ENCODE data around the gene MOCS1. TPM values are rescaled to one million over a fixed set of nuclear protein-coding genes. Genes with fewer than 3 reads are reported as not detected.

The MOCS1 gene
- polyA plus RNA-seq, 1 of the 3 experiments (the other 2 are of a cell fraction): 4.2 TPM

DNA sequence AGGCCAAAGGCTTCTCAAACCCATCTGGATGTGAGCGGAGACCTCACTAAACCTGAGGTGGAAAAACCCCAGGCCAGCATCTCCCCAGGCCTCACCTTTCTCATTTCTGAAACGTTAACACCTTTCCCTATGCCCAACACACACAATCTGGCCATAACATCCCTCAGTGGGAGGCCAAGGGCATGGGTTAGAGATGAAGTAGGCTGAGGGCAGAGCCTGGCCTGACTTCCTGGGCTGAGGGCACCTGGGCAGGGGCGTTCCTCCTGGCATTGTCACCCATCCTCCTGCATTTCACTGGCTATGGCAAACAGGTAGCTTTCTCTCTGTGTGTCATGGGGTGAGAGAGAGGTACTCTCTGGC, 8.4 kb downstream of the MOCS1 start:
- POLR2A ChIA-PET: no interaction called here
- WGBS (ENCODE audit: low lambda C conversion rate): 78% methylated on average over 3 of the region's 3 CpGs
- no peak overlapping the region for H3K27ac ChIP-seq (ENCODE audit: low read depth in 2 of 2, low read length in 1 of 2)

DNA sequence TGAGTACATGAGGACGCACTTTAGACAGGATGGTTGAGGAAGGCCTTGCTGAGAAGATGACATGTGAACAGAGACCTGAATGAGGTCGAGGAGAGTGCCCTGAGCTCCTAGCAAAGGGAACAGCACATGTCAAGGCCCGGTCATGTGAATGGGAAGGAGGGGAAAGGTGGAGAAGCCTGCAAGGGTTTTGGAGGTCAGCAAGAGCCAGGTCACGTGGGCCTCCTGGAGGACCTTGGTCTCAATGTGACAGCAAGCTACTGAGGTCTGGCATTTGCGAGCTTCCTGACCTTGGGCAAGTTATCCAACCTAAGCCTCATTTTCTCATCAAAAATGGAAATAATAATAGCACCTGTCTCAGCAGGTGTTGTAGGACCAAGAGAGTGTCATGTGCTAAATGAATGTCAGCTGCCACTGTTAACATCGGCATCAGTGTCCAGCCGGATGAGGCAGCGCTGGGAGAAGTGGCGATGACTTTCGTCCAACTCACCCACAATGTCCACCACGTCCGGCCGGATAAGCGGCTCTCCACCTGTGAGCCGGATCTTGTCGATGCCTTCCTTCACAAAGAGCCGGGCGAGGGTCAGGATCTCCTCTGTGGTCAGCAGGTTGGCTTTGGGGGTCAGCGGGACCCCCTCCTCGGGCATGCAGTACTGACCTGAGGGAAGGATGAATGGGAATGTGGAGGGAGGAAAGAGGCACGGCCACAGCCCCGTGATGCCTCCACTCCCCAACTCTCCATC, 8.9 kb downstream of the MOCS1 start:
- Histone ChIP-seq H3K4me3 (ENCODE audit: low read depth in 2 of 2, low read length in 1 of 2) (no peak overlapping the region), H2AFZ (ENCODE audit: low read depth) (no peak overlapping the region), H3K79me2 (ENCODE audit: insufficient read depth) (no peaks in the 10 kb centered on the region), H3F3A (replicated peaks; ENCODE audit: insufficient read depth) (peaks cover 4% of the 10 kb centered on the region), H3K9ac (no peak overlapping the region), H3K4me1 (ENCODE audit: control insufficient read depth in 1 of 2, insufficient read depth in 2 of 2, low read depth in 1 of 2, low read length in 1 of 2) (peaks cover 0 to 17% of the 10 kb centered on the region in 2 experiments; a peak in 1 of 4 replicates), H4K20me1 (ENCODE audit: insufficient read depth) (no peaks in the 10 kb centered on the region), H3K36me3 (replicated peaks in 1 of 2; ENCODE audit: control insufficient read depth in 1 of 2, insufficient read depth in 2 of 2, low read length in 1 of 2) (no peaks in the 10 kb centered on the region), H3K9me3 (no peaks in the 10 kb centered on the region), H3K27ac (ENCODE audit: low read depth in 2 of 2, low read length in 1 of 2) (no peak overlapping the region), H3K4me2 (no peak overlapping the region), H3K9me2 (no peaks in the 10 kb centered on the region), H3K27me3 (ENCODE audit: insufficient read depth) (no peaks in the 10 kb centered on the region)
- POLR2A ChIA-PET: no interaction called here
- TF ChIP-seq GABPA (IDR thresholded peaks at IDR 0.05; ENCODE audit: low read depth): no peak
- DNase-seq: no peak
- WGBS (ENCODE audit: low lambda C conversion rate): 88% methylated on average over 16 of the region's 22 CpGs
- CTCF ChIA-PET: interaction anchor here (1.2 kb wide), 1 partner anchor 14 kb away, joined by 3 read pairs; no protein-coding TSS in a partner anchor

More for the DNA sequence above, 8.4 kb downstream of the MOCS1 start:
- H3F3A ChIP-seq (replicated peaks; ENCODE audit: insufficient read depth): peaks cover 4% of the 10 kb centered on the region
- no peaks in the 10 kb centered on the region for H3K9me3 ChIP-seq
- H3K36me3 ChIP-seq (replicated peaks in 1 of 2; ENCODE audit: control insufficient read depth in 1 of 2, insufficient read depth in 2 of 2, low read length in 1 of 2): no peaks in the 10 kb centered on the region
- CTCF ChIA-PET: interaction anchor here (1.2 kb wide), 1 partner anchor 15 kb away, joined by 3 read pairs; no protein-coding TSS in a partner anchor
- no peak overlapping the region for H3K4me3 ChIP-seq (ENCODE audit: low read depth in 2 of 2, low read length in 1 of 2)
- H3K4me2 ChIP-seq: no peak overlapping the region
- H3K79me2 ChIP-seq (ENCODE audit: insufficient read depth): no peaks in the 10 kb centered on the region
- no peaks in the 10 kb centered on the region for H3K27me3 ChIP-seq (ENCODE audit: insufficient read depth)
- peaks cover 0 to 17% of the 10 kb centered on the region in 2 experiments; a peak in 1 of 4 replicates for H3K4me1 ChIP-seq (ENCODE audit: control insufficient read depth in 1 of 2, insufficient read depth in 2 of 2, low read depth in 1 of 2, low read length in 1 of 2)
- H3K9me2 ChIP-seq: no peaks in the 10 kb centered on the region
- H4K20me1 ChIP-seq (ENCODE audit: insufficient read depth): no peaks in the 10 kb centered on the region
- TF ChIP-seq GATA2 (CRISPR knock-in tag; IDR thresholded peaks at IDR 0.05) (no peak), SMC3 (IDR thresholded peaks at IDR 0.05; ENCODE audit: low read depth, low read length) (no peak)
- no peak overlapping the region for H2AFZ ChIP-seq (ENCODE audit: low read depth)
- no peak for DNase-seq
- H3K9ac ChIP-seq: no peak overlapping the region

DNA sequence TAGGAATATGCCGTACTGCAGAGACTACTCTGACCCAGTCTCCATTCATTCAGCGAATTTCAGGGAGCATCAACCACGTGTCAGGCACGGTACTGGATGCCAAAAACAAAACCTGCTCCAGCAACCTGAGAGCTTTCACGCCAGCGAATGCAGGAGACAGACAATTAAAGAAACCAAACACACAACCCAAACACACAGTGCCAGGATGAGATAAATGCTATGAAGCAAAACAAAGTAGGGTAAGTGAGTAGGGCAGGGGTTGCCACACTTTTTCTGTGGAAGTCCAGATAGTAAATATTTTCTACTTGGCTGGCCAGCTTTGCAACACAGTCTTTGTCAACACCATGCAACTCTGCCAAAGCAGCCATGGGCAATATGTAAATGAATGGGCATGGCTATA, 10.0 kb downstream of the MOCS1 start:
- H3K27ac ChIP-seq (ENCODE audit: low read depth in 2 of 2, low read length in 1 of 2): no peak overlapping the region; a peak in 1 of 4 replicates
- H3K36me3 ChIP-seq (replicated peaks in 1 of 2; ENCODE audit: control insufficient read depth in 1 of 2, insufficient read depth in 2 of 2, low read length in 1 of 2): no peaks in the 10 kb centered on the region
- H3K4me3 ChIP-seq (ENCODE audit: low read depth in 2 of 2, low read length in 1 of 2): no peak overlapping the region
- TF ChIP-seq, protein P1, sequence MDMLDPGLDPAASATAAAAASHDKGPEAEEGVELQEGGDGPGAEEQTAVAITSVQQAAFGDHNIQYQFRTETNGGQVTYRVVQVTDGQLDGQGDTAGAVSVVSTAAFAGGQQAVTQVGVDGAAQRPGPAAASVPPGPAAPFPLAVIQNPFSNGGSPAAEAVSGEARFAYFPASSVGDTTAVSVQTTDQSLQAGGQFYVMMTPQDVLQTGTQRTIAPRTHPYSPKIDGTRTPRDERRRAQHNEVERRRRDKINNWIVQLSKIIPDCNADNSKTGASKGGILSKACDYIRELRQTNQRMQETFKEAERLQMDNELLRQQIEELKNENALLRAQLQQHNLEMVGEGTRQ (IDR thresholded peaks at IDR 0.05; ENCODE audit: borderline replicate concordance, low read depth, low read length): no peak
- TF ChIP-seq GATA2 (CRISPR knock-in tag; IDR thresholded peaks at IDR 0.05): no peak
- TF ChIP-seq, protein P2, sequence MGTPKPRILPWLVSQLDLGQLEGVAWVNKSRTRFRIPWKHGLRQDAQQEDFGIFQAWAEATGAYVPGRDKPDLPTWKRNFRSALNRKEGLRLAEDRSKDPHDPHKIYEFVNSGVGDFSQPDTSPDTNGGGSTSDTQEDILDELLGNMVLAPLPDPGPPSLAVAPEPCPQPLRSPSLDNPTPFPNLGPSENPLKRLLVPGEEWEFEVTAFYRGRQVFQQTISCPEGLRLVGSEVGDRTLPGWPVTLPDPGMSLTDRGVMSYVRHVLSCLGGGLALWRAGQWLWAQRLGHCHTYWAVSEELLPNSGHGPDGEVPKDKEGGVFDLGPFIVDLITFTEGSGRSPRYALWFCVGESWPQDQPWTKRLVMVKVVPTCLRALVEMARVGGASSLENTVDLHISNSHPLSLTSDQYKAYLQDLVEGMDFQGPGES (IDR thresholded peaks at IDR 0.05; ENCODE audit: low read depth, low read length): no peak
- TF ChIP-seq NRF1 (IDR thresholded peaks at IDR 0.05; ENCODE audit: low read depth, low read length): no peak
- TF ChIP-seq CHD2 (IDR thresholded peaks at IDR 0.05; ENCODE audit: low read length, partially characterized antibody): no peak
- TF ChIP-seq EP300 (IDR thresholded peaks at IDR 0.05; ENCODE audit: borderline replicate concordance in 1 of 2, low read depth in 1 of 2, low read length in 1 of 2): no peak
- TF ChIP-seq, protein P3, sequence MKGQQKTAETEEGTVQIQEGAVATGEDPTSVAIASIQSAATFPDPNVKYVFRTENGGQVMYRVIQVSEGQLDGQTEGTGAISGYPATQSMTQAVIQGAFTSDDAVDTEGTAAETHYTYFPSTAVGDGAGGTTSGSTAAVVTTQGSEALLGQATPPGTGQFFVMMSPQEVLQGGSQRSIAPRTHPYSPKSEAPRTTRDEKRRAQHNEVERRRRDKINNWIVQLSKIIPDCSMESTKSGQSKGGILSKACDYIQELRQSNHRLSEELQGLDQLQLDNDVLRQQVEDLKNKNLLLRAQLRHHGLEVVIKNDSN (IDR thresholded peaks at IDR 0.05; ENCODE audit: borderline replicate concordance, low read depth): no peak
- TF ChIP-seq POLR2AphosphoS5 (IDR thresholded peaks at IDR 0.05; ENCODE audit: low read depth, low read length): no peak
- TF ChIP-seq NFIC (IDR thresholded peaks at IDR 0.05; ENCODE audit: borderline replicate concordance): no peak
- no peak for TF ChIP-seq YY1 (IDR thresholded peaks at IDR 0.05; ENCODE audit: low read depth)
- TF ChIP-seq FOXM1 (IDR thresholded peaks at IDR 0.05; ENCODE audit: low read depth): no peak
- TF ChIP-seq MEF2A (IDR thresholded peaks at IDR 0.05; ENCODE audit: borderline replicate concordance, low read depth): no peak
- TF ChIP-seq EZH2phosphoT487 (IDR thresholded peaks at IDR 0.05; ENCODE audit: borderline replicate concordance, low read depth): no peak
- ChIA-PET CTCF (no interaction called here), POLR2A (interaction anchor here (2.4 kb wide), 1 partner anchor 10 kb away, joined by 8 read pairs; the partner anchor contains the start of gene MOCS1)
- WGBS (ENCODE audit: low lambda C conversion rate): 94% methylated on average over 5 of the region's 6 CpGs
- peaks cover 4% of the 10 kb centered on the region for H3F3A ChIP-seq (replicated peaks; ENCODE audit: insufficient read depth)
- H3K4me1 ChIP-seq (ENCODE audit: control insufficient read depth in 1 of 2, insufficient read depth in 2 of 2, low read depth in 1 of 2, low read length in 1 of 2): peaks cover 0 to 17% of the 10 kb centered on the region in 2 experiments; a peak in 1 of 4 replicates
- no peaks in the 10 kb centered on the region for H3K27me3 ChIP-seq (ENCODE audit: insufficient read depth)
- H3K9me3 ChIP-seq: no peaks in the 10 kb centered on the region
- H2AFZ ChIP-seq (ENCODE audit: low read depth): no peak overlapping the region
- no peak overlapping the region for H3K9ac ChIP-seq
- no peaks in the 10 kb centered on the region for H3K79me2 ChIP-seq (ENCODE audit: insufficient read depth)
- no peak for DNase-seq
- H4K20me1 ChIP-seq (ENCODE audit: insufficient read depth): no peaks in the 10 kb centered on the region
- H3K9me2 ChIP-seq: no peaks in the 10 kb centered on the region
- H3K4me2 ChIP-seq: no peak overlapping the region

Measured in SK-N-SH (cell line).